ENCODE results near the gene EVI2A. TPM values are rescaled to one million over a fixed set of nuclear protein-coding genes. Genes with fewer than 3 reads are reported as not detected.

The EVI2A gene
- total and polyA plus RNA-seq, 5 donors: 2.2 to 6.9 (median 3.3) TPM

- Histone ChIP-seq H3K27ac (ENCODE audit: low read length) (no peak overlapping the region), H3K9me3 (ENCODE audit: control insufficient read depth, low read length) (no peaks in the 10 kb centered on the region), H3K27me3 (ENCODE audit: control insufficient read depth, insufficient read depth) (no peaks in the 10 kb centered on the region), H3K4me3 (ENCODE audit: low read length) (no peak overlapping the region), H3K4me1 (ENCODE audit: control insufficient read depth, insufficient read depth, low read length) (no peaks in the 10 kb centered on the region)
- 72% methylated on average over 3 of the region's 3 CpGs for WGBS
- intact Hi-C loops (cut with DNase I): no loop called here
- ATAC-seq (no peak), DNase-seq (no peak)
These were observed 9.9 kb downstream of the EVI2A start for GRCh38 chr17:31311526-31311925.

- DNase-seq: no peak
- intact Hi-C loops (cut with DNase I): no loop called here
- Histone ChIP-seq H3K9me3 (ENCODE audit: control insufficient read depth, low read length) (no peaks in the 10 kb centered on the region), H3K27ac (ENCODE audit: low read length) (no peak overlapping the region), H3K27me3 (ENCODE audit: control insufficient read depth, insufficient read depth) (no peaks in the 10 kb centered on the region), H3K4me3 (ENCODE audit: low read length) (no peak overlapping the region), H3K4me1 (ENCODE audit: control insufficient read depth, insufficient read depth, low read length) (no peaks in the 10 kb centered on the region)
- WGBS: 77% methylated on average over 7 of the region's 7 CpGs
- no peak for ATAC-seq
These were observed 10.5 kb downstream of the EVI2A start for GRCh38 chr17:31310886-31311285.

GRCh38 chr17:31310260-31310659, 11.2 kb downstream of the EVI2A start:
- 50% methylated on average over 2 of the region's 2 CpGs for WGBS
- DNase-seq (no peak), ATAC-seq (no peak)
- Histone ChIP-seq H3K4me1 (ENCODE audit: control insufficient read depth, insufficient read depth, low read length) (no peaks in the 10 kb centered on the region), H3K4me3 (ENCODE audit: low read length) (no peak overlapping the region), H3K27ac (ENCODE audit: low read length) (no peak overlapping the region), H3K9me3 (ENCODE audit: control insufficient read depth, low read length) (no peaks in the 10 kb centered on the region), H3K27me3 (ENCODE audit: control insufficient read depth, insufficient read depth) (no peaks in the 10 kb centered on the region)
- intact Hi-C loops (cut with DNase I): no loop called here

- Histone ChIP-seq H3K27me3 (ENCODE audit: control insufficient read depth, insufficient read depth) (no peaks in the 10 kb centered on the region), H3K27ac (ENCODE audit: low read length) (no peak overlapping the region), H3K4me1 (ENCODE audit: control insufficient read depth, insufficient read depth, low read length) (no peaks in the 10 kb centered on the region), H3K4me3 (ENCODE audit: low read length) (peak overlapping the region; percentile 15), H3K9me3 (ENCODE audit: control insufficient read depth, low read length) (no peaks in the 10 kb centered on the region)
- intact Hi-C loops (cut with DNase I): no loop called here
- 83% methylated on average over 2 of the region's 2 CpGs for WGBS
- DNase-seq (no peak), ATAC-seq (no peak)
These were observed 11.9 kb downstream of the EVI2A start for GRCh38 chr17:31309556-31309955.

- 75% methylated on average over 5 of the region's 5 CpGs for WGBS
These were observed 12.8 kb downstream of the EVI2A start for GRCh38 chr17:31308372-31309334.

GRCh38 chr17:31307640-31308039, 13.8 kb downstream of the EVI2A start:
- 88% methylated on average over 1 of the region's 1 CpG for WGBS
- Histone ChIP-seq H3K9me3 (ENCODE audit: control insufficient read depth, low read length) (no peaks in the 10 kb centered on the region), H3K27me3 (ENCODE audit: control insufficient read depth, insufficient read depth) (no peaks in the 10 kb centered on the region), H3K4me3 (ENCODE audit: low read length) (no peak overlapping the region), H3K27ac (ENCODE audit: low read length) (no peak overlapping the region), H3K4me1 (ENCODE audit: control insufficient read depth, insufficient read depth, low read length) (no peaks in the 10 kb centered on the region)
- intact Hi-C loops (cut with DNase I): no loop called here
- ATAC-seq (no peak), DNase-seq (no peak)

More at GRCh38 chr17:31308372-31309334, 12.8 kb downstream of the EVI2A start:
- Histone ChIP-seq H3K27ac (ENCODE audit: low read length) (no peak overlapping the region), H3K4me3 (ENCODE audit: low read length) (no peak overlapping the region), H3K9me3 (ENCODE audit: control insufficient read depth, low read length) (no peaks in the 10 kb centered on the region), H3K4me1 (ENCODE audit: control insufficient read depth, insufficient read depth, low read length) (no peaks in the 10 kb centered on the region), H3K27me3 (ENCODE audit: control insufficient read depth, insufficient read depth) (no peaks in the 10 kb centered on the region)
- ATAC-seq (no peak), DNase-seq (no peak)
- intact Hi-C loops (cut with DNase I): no loop called here

- no peak overlapping the region for H3K4me3 ChIP-seq (ENCODE audit: low read length)
- H3K9me3 ChIP-seq (ENCODE audit: control insufficient read depth, low read length): no peaks in the 10 kb centered on the region
- H3K27ac ChIP-seq (ENCODE audit: low read length): no peak overlapping the region
- intact Hi-C loops (cut with DNase I): no loop called here
- H3K4me1 ChIP-seq (ENCODE audit: control insufficient read depth, insufficient read depth, low read length): no peaks in the 10 kb centered on the region
- H3K27me3 ChIP-seq (ENCODE audit: control insufficient read depth, insufficient read depth): no peaks in the 10 kb centered on the region
- DNase-seq (no peak), ATAC-seq (no peak)
These were observed 21.8 kb downstream of the EVI2A start for GRCh38 chr17:31299624-31300023.

- no peak for ATAC-seq
- Histone ChIP-seq H3K27me3 (ENCODE audit: control insufficient read depth, insufficient read depth) (no peaks in the 10 kb centered on the region), H3K9me3 (ENCODE audit: control insufficient read depth, low read length) (no peaks in the 10 kb centered on the region), H3K4me1 (ENCODE audit: control insufficient read depth, insufficient read depth, low read length) (no peaks in the 10 kb centered on the region), H3K4me3 (ENCODE audit: low read length) (no peak within 1 kb of the TSS), H3K27ac (ENCODE audit: low read length) (no peak within 1 kb of the TSS)
- intact Hi-C loops (cut with DNase I): no loop called here
- no peak for DNase-seq
- WGBS: 86% methylated on average over 7 of the region's 7 CpGs
These were observed 24.3 kb downstream of the EVI2A start, which contains the start of gene OMG for GRCh38 chr17:31297090-31297489. Gene OMG, minus strand, starts transcription at chr17:31297239. Its CDS starts 908 bp downstream, at chr17:31296331.

- no peak for ATAC-seq
These were observed 25.3 kb downstream of the EVI2A start for GRCh38 chr17:31296142-31296541.

GRCh38 chr17:31295489-31295871, 25.9 kb downstream of the EVI2A start:
- no peak overlapping the region for H3K27ac ChIP-seq (ENCODE audit: low read length)
- H3K4me3 ChIP-seq (ENCODE audit: low read length): no peak overlapping the region
- ATAC-seq (no peak), DNase-seq (no peak)
- no peaks in the 10 kb centered on the region for H3K9me3 ChIP-seq (ENCODE audit: control insufficient read depth, low read length)
- intact Hi-C loops (cut with DNase I): no loop called here
- no peaks in the 10 kb centered on the region for H3K27me3 ChIP-seq (ENCODE audit: control insufficient read depth, insufficient read depth)
- no peaks in the 10 kb centered on the region for H3K4me1 ChIP-seq (ENCODE audit: control insufficient read depth, insufficient read depth, low read length)
- 96% methylated on average over 1 of the region's 1 CpG for WGBS

More at GRCh38 chr17:31296142-31296541, 25.3 kb downstream of the EVI2A start:
- H3K27me3 ChIP-seq (ENCODE audit: control insufficient read depth, insufficient read depth): no peaks in the 10 kb centered on the region
- H3K4me3 ChIP-seq (ENCODE audit: low read length): no peak overlapping the region
- 83% methylated on average over 2 of the region's 2 CpGs for WGBS
- no peaks in the 10 kb centered on the region for H3K9me3 ChIP-seq (ENCODE audit: control insufficient read depth, low read length)
- intact Hi-C loops (cut with DNase I): no loop called here
- DNase-seq: no peak
- no peak overlapping the region for H3K27ac ChIP-seq (ENCODE audit: low read length)
- H3K4me1 ChIP-seq (ENCODE audit: control insufficient read depth, insufficient read depth, low read length): no peaks in the 10 kb centered on the region

- ATAC-seq (no peak), DNase-seq (no peak)
- H3K4me3 ChIP-seq (ENCODE audit: low read length): no peak overlapping the region
- WGBS: 88% methylated on average over 3 of the region's 3 CpGs
- H3K9me3 ChIP-seq (ENCODE audit: control insufficient read depth, low read length): no peaks in the 10 kb centered on the region
- intact Hi-C loops (cut with DNase I): no loop called here
- H3K27me3 ChIP-seq (ENCODE audit: control insufficient read depth, insufficient read depth): no peaks in the 10 kb centered on the region
- no peak overlapping the region for H3K27ac ChIP-seq (ENCODE audit: low read length)
- no peaks in the 10 kb centered on the region for H3K4me1 ChIP-seq (ENCODE audit: control insufficient read depth, insufficient read depth, low read length)
These were observed 26.5 kb downstream of the EVI2A start for GRCh38 chr17:31294820-31295488.
